MM.1S (cell line): ENCODE measurements around the gene PRR20E.
"Not testable (repeated sequence)": the region's sequence is repeated elsewhere in the genome, so short reads cannot be mapped to it uniquely, and the experiment has no call there.

Experiments
- CTCF ChIP-seq: fragments of 300-600 bp; sonication (generic); IDR thresholded peaks from 2 replicates; pipeline ENCODE4 v1.5.1; 2016; ENCODE audit warnings: antibody characterized with exemption, low read length, mixed read lengths
- EZH2phosphoT487 ChIP-seq: fragments of 300-600 bp; sonication (generic); IDR thresholded peaks from 2 replicates; pipeline ENCODE4 v1.6.1; 2018; ENCODE audit warnings: antibody characterized with exemption, low read length

GRCh38 chr13:57160332-57160731 is 6.7 kb upstream of the PRR20E start, which contains the start of gene PRR20D:
- TF ChIP-seq CTCF, EZH2phosphoT487: not testable (repeated sequence)
